ENCODE results near the gene GRM8. TPM values are rescaled to one million over a fixed set of nuclear protein-coding genes. Genes with fewer than 3 reads are reported as not detected.

GRM8 gene
- total RNA-seq, 2 experiments from 2014 or later = not detected

DNA sequence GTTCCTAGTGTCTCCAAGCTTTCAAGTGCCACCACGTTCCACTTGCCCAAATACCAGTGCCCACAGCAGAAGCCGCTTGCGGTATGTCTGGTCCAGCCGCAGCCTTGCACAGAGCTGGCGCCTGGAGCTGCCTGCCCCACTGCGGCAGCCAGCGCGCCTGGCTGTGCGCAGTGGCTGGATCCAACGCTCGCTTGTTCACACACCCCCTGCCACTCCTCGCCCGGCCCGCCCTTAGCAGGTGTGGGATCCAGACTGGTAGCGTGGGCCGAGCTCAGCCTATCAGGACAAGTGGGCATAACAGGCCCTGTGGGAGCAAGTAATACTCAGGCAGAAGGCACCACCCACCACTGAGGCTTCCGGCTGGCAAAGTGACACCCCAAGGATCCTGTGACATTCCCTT is 294.4 kb downstream of the GRM8 start:
- Histone ChIP-seq H3K4me2 (ENCODE audit: low read length) (no peak overlapping the region), H3K36me3 (ENCODE audit: insufficient read depth, low read length) (no peaks in the 10 kb centered on the region), H3K4me3 (ENCODE audit: low read depth, low read length, poor library complexity, severe bottlenecking) (no peak overlapping the region), H3K9me3 (ENCODE audit: low read length) (no peaks in the 10 kb centered on the region), H3K9me2 (ENCODE audit: insufficient read depth, low read length) (no peaks in the 10 kb centered on the region), H3K4me1 (ENCODE audit: insufficient read depth, low read length, poor library complexity, severe bottlenecking) (no peaks in the 10 kb centered on the region), H3K79me2 (ENCODE audit: insufficient read depth, low read depth, low read length) (no peaks in the 10 kb centered on the region), H3K27ac (ENCODE audit: low read depth, low read length, poor library complexity, severe bottlenecking) (no peak overlapping the region), H2AFZ (ENCODE audit: low read length) (no peak overlapping the region), H4K20me1 (ENCODE audit: insufficient read depth, low read length) (no peaks in the 10 kb centered on the region)
- ChIA-PET CTCF (ENCODE audit: unreplicated experiment) (no interaction called here), POLR2A (interaction anchor here (1.2 kb wide), 1 partner anchor 9 kb away, joined by 3 read pairs; no protein-coding TSS in a partner anchor)
- intact Hi-C loops (cut with micrococcal nuclease; ENCODE audit: unreplicated experiment) = no loop called here
- no TSS peak for BruUV-seq (replicated peaks)
- TF ChIP-seq, protein P1, sequence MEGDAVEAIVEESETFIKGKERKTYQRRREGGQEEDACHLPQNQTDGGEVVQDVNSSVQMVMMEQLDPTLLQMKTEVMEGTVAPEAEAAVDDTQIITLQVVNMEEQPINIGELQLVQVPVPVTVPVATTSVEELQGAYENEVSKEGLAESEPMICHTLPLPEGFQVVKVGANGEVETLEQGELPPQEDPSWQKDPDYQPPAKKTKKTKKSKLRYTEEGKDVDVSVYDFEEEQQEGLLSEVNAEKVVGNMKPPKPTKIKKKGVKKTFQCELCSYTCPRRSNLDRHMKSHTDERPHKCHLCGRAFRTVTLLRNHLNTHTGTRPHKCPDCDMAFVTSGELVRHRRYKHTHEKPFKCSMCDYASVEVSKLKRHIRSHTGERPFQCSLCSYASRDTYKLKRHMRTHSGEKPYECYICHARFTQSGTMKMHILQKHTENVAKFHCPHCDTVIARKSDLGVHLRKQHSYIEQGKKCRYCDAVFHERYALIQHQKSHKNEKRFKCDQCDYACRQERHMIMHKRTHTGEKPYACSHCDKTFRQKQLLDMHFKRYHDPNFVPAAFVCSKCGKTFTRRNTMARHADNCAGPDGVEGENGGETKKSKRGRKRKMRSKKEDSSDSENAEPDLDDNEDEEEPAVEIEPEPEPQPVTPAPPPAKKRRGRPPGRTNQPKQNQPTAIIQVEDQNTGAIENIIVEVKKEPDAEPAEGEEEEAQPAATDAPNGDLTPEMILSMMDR (conservative IDR thresholded peaks at IDR 0.05; ENCODE audit: low read length) = no peak
- no peak for TF ChIP-seq EZH2phosphoT487 (IDR thresholded peaks at IDR 0.05; ENCODE audit: borderline replicate concordance, low read depth, low read length)
- no peak for DNase-seq (ENCODE audit: low spot score)

DNA sequence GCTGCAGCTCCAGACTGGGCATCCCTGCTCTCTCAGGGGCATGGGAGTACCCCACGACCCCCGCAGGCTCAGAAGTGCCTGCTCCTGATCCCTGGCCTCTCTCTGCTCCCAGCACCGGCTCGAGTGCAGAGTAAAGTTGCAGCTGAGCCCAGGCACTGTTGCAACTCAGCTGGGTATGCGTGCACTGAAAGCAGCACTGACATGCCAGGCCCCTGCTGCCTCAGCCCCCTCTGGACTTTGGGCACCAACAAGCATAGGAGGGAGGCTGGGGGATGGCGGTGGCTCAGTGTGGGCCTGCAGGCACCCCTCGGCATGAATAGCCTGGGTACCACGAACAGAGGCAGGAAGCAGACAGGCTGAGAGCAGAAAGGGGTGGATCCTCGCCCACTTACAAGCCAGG is 295.3 kb downstream of the GRM8 start:
- no peaks in the 10 kb centered on the region for H3K9me2 ChIP-seq (ENCODE audit: insufficient read depth, low read length)
- no peaks in the 10 kb centered on the region for H3K9me3 ChIP-seq (ENCODE audit: low read length)
- intact Hi-C loops (cut with micrococcal nuclease; ENCODE audit: unreplicated experiment) = no loop called here
- ChIA-PET CTCF (ENCODE audit: unreplicated experiment) (no interaction called here), POLR2A (no interaction called here)
- no peaks in the 10 kb centered on the region for H4K20me1 ChIP-seq (ENCODE audit: insufficient read depth, low read length)
- H3K4me1 ChIP-seq (ENCODE audit: insufficient read depth, low read length, poor library complexity, severe bottlenecking) = no peaks in the 10 kb centered on the region
- no peaks in the 10 kb centered on the region for H3K36me3 ChIP-seq (ENCODE audit: insufficient read depth, low read length)
- no TSS peak for BruUV-seq (replicated peaks)
- no peak for DNase-seq (ENCODE audit: low spot score)
- H2AFZ ChIP-seq (ENCODE audit: low read length) = no peak overlapping the region
- no peak overlapping the region for H3K4me2 ChIP-seq (ENCODE audit: low read length)
- no peaks in the 10 kb centered on the region for H3K79me2 ChIP-seq (ENCODE audit: insufficient read depth, low read depth, low read length)
- H3K4me3 ChIP-seq (ENCODE audit: low read depth, low read length, poor library complexity, severe bottlenecking) = no peak overlapping the region
- TF ChIP-seq EZH2phosphoT487 (IDR thresholded peaks at IDR 0.05; ENCODE audit: borderline replicate concordance, low read depth, low read length) = no peak
- TF ChIP-seq, protein P1 (conservative IDR thresholded peaks at IDR 0.05; ENCODE audit: low read length) = no peak
- no peak overlapping the region for H3K27ac ChIP-seq (ENCODE audit: low read depth, low read length, poor library complexity, severe bottlenecking)

DNA sequence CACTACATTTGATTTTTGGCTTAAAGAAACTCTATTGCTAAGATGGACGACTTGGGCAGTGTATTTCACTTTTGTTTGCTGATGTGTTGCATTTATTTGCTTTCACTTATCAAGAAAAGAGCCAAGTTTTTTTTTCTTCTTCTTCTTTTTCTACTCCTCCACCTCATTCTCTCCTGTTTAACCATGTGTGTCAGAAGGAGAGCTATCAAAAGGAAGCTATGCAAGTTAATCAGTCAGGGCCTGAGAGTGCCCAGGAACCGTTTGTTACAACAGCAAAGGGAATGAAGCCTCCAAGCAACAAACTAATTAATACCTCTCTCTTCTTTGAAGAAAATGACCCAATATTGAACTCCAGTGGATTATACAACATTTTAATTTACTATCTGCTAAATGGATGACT is 299.3 kb downstream of the GRM8 start:
- Histone ChIP-seq H4K20me1 (ENCODE audit: insufficient read depth, low read length) (no peaks in the 10 kb centered on the region), H2AFZ (ENCODE audit: low read length) (no peak overlapping the region), H3K79me2 (ENCODE audit: insufficient read depth, low read depth, low read length) (no peaks in the 10 kb centered on the region), H3K9me2 (ENCODE audit: insufficient read depth, low read length) (no peaks in the 10 kb centered on the region), H3K4me3 (ENCODE audit: low read depth, low read length, poor library complexity, severe bottlenecking) (no peak overlapping the region), H3K4me1 (ENCODE audit: insufficient read depth, low read length, poor library complexity, severe bottlenecking) (no peaks in the 10 kb centered on the region), H3K4me2 (ENCODE audit: low read length) (no peak overlapping the region), H3K36me3 (ENCODE audit: insufficient read depth, low read length) (no peaks in the 10 kb centered on the region), H3K27ac (ENCODE audit: low read depth, low read length, poor library complexity, severe bottlenecking) (no peak overlapping the region), H3K9me3 (ENCODE audit: low read length) (no peaks in the 10 kb centered on the region)
- no TSS peak for BruUV-seq (replicated peaks)
- no peak for TF ChIP-seq EZH2phosphoT487 (IDR thresholded peaks at IDR 0.05; ENCODE audit: borderline replicate concordance, low read depth, low read length)
- TF ChIP-seq, protein P1 (conservative IDR thresholded peaks at IDR 0.05; ENCODE audit: low read length) = no peak
- CTCF ChIA-PET (ENCODE audit: unreplicated experiment) = no interaction called here
- no peak for DNase-seq (ENCODE audit: low spot score)
- intact Hi-C loops (cut with micrococcal nuclease; ENCODE audit: unreplicated experiment) = no loop called here
- POLR2A ChIA-PET = no interaction called here
